ENCODE data around the gene ACTL7A. TPM values are rescaled to one million over a fixed set of nuclear protein-coding genes. Genes with fewer than 3 reads are reported as not detected.

ACTL7A gene
- polyA plus RNA-seq, 12 donors: not detected

Other genes starting within 250 kb of the ACTL7A start
- not detected for gene ACTL7B, start 6.3 kb upstream of the ACTL7A start, polyA plus RNA-seq (ENCODE audit: insufficient read length in 12 of 12)
- gene ELP1, start 71.9 kb downstream of the ACTL7A start, polyA plus RNA-seq (ENCODE audit: insufficient read length in 12 of 12): 10 to 100 TPM in 11 of 12 donors, not detected in 1; 20.2 to 45.0 (median 32.8) TPM
- gene ABITRAM, start 72.1 kb downstream of the ACTL7A start, polyA plus RNA-seq (ENCODE audit: insufficient read length in 12 of 12): 10 to 100 TPM in 11 of 12 donors, not detected in 1; 10.3 to 37.7 (median 14.8) TPM
- 10 to 100 TPM in 11 of 12 donors, not detected in 1; 25.4 to 35.1 (median 31.2) TPM for gene CTNNAL1, start 151.2 kb downstream of the ACTL7A start, polyA plus RNA-seq (ENCODE audit: insufficient read length in 12 of 12)